Thyroid gland (tissue), 4 donors: ENCODE results near the gene CHRNA7. TPM values are rescaled to one million over a fixed set of nuclear protein-coding genes. Genes with fewer than 3 reads are reported as not detected.

Source experiments
- DNase-seq, 2 donors: peaks; one replicate each; pipeline ENCODE4 v3.0.0-alpha.2; 2019
- H3K27ac ChIP-seq, 3 donors: fragments of 200-600 bp; sonication (generic); 1 replicate in 2 of 3; 2 replicates in 1 of 3; pipeline ENCODE4 v1.5.1; 2016 to 2019; ENCODE audit warnings: mild to moderate bottlenecking in 1 of 3, moderate library complexity in 1 of 3
- H3K27me3 ChIP-seq: fragments of 200-600 bp; sonication (generic); one replicate; pipeline ENCODE4 v1.5.1; 2019
- H3K36me3 ChIP-seq, 2 donors: fragments of 200-600 bp; sonication (generic); one replicate each; pipeline ENCODE4 v1.5.1; 2016 to 2019
- H3K4me1 ChIP-seq, 2 donors: fragments of 200-600 bp; sonication (generic); one replicate each; pipeline ENCODE4 v1.5.1; 2017 to 2019
- H3K4me3 ChIP-seq, 3 donors: fragments of 200-600 bp; sonication (generic); replicated peaks in 1 of 3; 1 replicate in 2 of 3; 2 replicates in 1 of 3; pipeline ENCODE4 v1.5.1; 2016; ENCODE audit warnings: mild to moderate bottlenecking in 1 of 3
- H3K9me3 ChIP-seq: fragments of 200-600 bp; sonication (generic); one replicate; pipeline ENCODE4 v1.5.1; 2017
- CTCF ChIP-seq, 6 experiments: fragments of 200-600 bp in 3 of 6; fragments of 450-650 bp in 3 of 6; sonication (generic) in 3 of 6; IDR thresholded peaks; one replicate each; pipeline ENCODE4 v1.5.1; 2016 to 2019; ENCODE audit warnings: antibody characterized with exemption in 6 of 6, mild to moderate bottlenecking in 2 of 6, inconsistent platforms in 1 of 6, moderate library complexity in 1 of 6
- POLR2A ChIP-seq, 2 donors: fragments of 450-650 bp; IDR thresholded peaks; one replicate each; pipeline ENCODE4 v1.6.1; 2017; ENCODE audit warnings: antibody characterized with exemption in 2 of 2, mild to moderate bottlenecking in 2 of 2, moderate library complexity in 1 of 2
- WGBS, 2 donors: methylation state at CpG; one replicate each; pipeline ENCODE4 v1.1.5; 2017; 5-methylcytosine and 5-hydroxymethylcytosine counted together
- intact Hi-C: fragments of 100-400 bp; cut with DNase I; formaldehyde crosslinking; loops from one replicate; pipeline ENCODE4 v1.15.1; 2023
- total RNA-seq, 4 donors: library from RNA; depleted of rRNA; stranded (reverse); fragments of >200 nt; gene quantifications; one replicate each; pipeline ENCODE4 v1.2.3, GENCODE V29; 2016

CHRNA7 gene
- total RNA-seq, 4 donors from 2014 or later, result 10.2 to 12.6 (median 12.0) TPM

GRCh38 chr15:32060706-32061105 lies 30.4 kb downstream of the CHRNA7 start:
- 92 to 96% methylated on average over 7 of the region's 7 CpGs for whole genome bisulfite sequencing, 2 donors
- Histone ChIP-seq H3K9me3 (no peaks in the 10 kb centered on the region), H3K4me1 (no peaks in the 10 kb centered on the region), H3K27me3 (no peaks in the 10 kb centered on the region), H3K4me3 (no peak overlapping the region), H3K36me3 (no peaks in the 10 kb centered on the region), H3K27ac (no peak overlapping the region)
- DNase-seq, result no peak
- intact Hi-C loops, result no loop called here
- TF ChIP-seq CTCF (IDR thresholded peaks at IDR 0.05) (no peak), POLR2A (IDR thresholded peaks at IDR 0.05) (no peak)

GRCh38 chr15:32067115-32067514 lies 36.8 kb downstream of the CHRNA7 start:
- no peak for TF ChIP-seq POLR2A (IDR thresholded peaks at IDR 0.05)
- no peak for TF ChIP-seq CTCF (IDR thresholded peaks at IDR 0.05)
- H3K27me3 ChIP-seq, result no peaks in the 10 kb centered on the region
- H3K9me3 ChIP-seq, result no peaks in the 10 kb centered on the region
- DNase-seq, result no peak
- no peak overlapping the region for H3K27ac ChIP-seq
- no peaks in the 10 kb centered on the region for H3K36me3 ChIP-seq
- 96 to 100% methylated on average over 1 of the region's 1 CpG for WGBS, 2 donors
- no peak overlapping the region for H3K4me3 ChIP-seq
- no peaks in the 10 kb centered on the region for H3K4me1 ChIP-seq
- intact Hi-C loops, result no loop called here

- Histone ChIP-seq H3K27me3 (no peaks in the 10 kb centered on the region), H3K27ac (no peak overlapping the region), H3K4me3 (no peak overlapping the region), H3K4me1 (no peaks in the 10 kb centered on the region), H3K36me3 (no peaks in the 10 kb centered on the region), H3K9me3 (no peaks in the 10 kb centered on the region)
- DNase-seq, result no peak
- TF ChIP-seq CTCF (IDR thresholded peaks at IDR 0.05), result no peak
- no peak for TF ChIP-seq POLR2A (IDR thresholded peaks at IDR 0.05)
- intact Hi-C loops, result no loop called here
These were observed 59.6 kb downstream of the CHRNA7 start for GRCh38 chr15:32089851-32090359.

- no peaks in the 10 kb centered on the region for H3K27me3 ChIP-seq
- no peak for DNase-seq
- no peaks in the 10 kb centered on the region for H3K9me3 ChIP-seq
- no peak overlapping the region for H3K4me3 ChIP-seq
- WGBS, 2 donors, result 77% methylated on average over 4 of the region's 4 CpGs
- intact Hi-C loops, result no loop called here
- TF ChIP-seq CTCF (IDR thresholded peaks at IDR 0.05) (no peak), POLR2A (IDR thresholded peaks at IDR 0.05) (no peak)
- H3K36me3 ChIP-seq, result no peaks in the 10 kb centered on the region
- H3K27ac ChIP-seq, result no peak overlapping the region
- no peaks in the 10 kb centered on the region for H3K4me1 ChIP-seq
These were observed 61.4 kb downstream of the CHRNA7 start for GRCh38 chr15:32091505-32092380.

- WGBS, 2 donors, result 91 to 92% methylated on average over 2 of the region's 2 CpGs
- H3K9me3 ChIP-seq, result no peaks in the 10 kb centered on the region
- no peaks in the 10 kb centered on the region for H3K27me3 ChIP-seq
- DNase-seq, result no peak
- H3K36me3 ChIP-seq, result no peaks in the 10 kb centered on the region
- H3K27ac ChIP-seq, result no peak overlapping the region
- intact Hi-C loops, result no loop called here
- TF ChIP-seq POLR2A (IDR thresholded peaks at IDR 0.05) (no peak), CTCF (IDR thresholded peaks at IDR 0.05) (no peak)
- no peak overlapping the region for H3K4me3 ChIP-seq
- no peaks in the 10 kb centered on the region for H3K4me1 ChIP-seq
These were observed 65.9 kb downstream of the CHRNA7 start for GRCh38 chr15:32096213-32096612.
